Left ventricle myocardium superior (tissue), 1 donor: ENCODE results near the gene SPAG9. TPM values are rescaled to one million over a fixed set of nuclear protein-coding genes. Genes with fewer than 3 reads are reported as not detected.

Experiments
- ATAC-seq: fragments of 200-7000 bp; cut with Tn5 transposase; one replicate; pipeline ENCODE4 v1.9.1; 2020; ENCODE audit warnings: mild to moderate bottlenecking, moderate library complexity
- DNase-seq: peaks from one replicate; pipeline ENCODE4 v3.0.0-alpha.2; 2020
- intact Hi-C: fragments of 100-400 bp; cut with micrococcal nuclease; formaldehyde crosslinking; loops from one replicate; pipeline ENCODE4 v1.11.0; 2022
- total RNA-seq: library from RNA; stranded (reverse); fragmentation: NEBNext Ultra II Directional; extraction: Animal tissue kit (Norgen Biotek cat#: 25700); gene quantifications from one replicate; pipeline ENCODE4 v1.2.1, GENCODE V29; 2021
- donor health status: DM: no; HTN: yes; CAD: no; lungs with severe emphysema.

Gene SPAG9
- total RNA-seq, 1 donor from 2014 or later, result 42.8 TPM

DNA sequence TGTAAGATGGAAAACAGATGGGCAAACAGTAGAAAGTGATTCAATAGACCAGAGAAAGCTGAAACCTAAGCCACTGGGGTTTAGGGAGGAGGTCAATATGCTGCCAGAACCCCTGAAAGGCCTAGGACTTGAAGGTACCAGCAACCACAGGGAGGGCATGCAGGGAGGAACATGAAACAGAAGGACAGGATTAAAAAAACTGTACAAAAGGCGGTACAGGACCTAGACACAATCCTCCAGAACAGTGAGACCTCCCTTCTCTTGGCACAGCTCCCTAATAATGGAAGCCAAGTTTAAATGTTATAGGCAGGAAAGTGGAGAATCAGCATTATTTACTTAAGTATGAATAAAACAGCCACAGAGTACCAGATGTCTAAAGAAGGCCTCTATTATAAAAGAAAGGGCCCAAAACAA, 105.5 kb downstream of the SPAG9 start:
- no peak for ATAC-seq
- intact Hi-C loops, result no loop called here
- DNase-seq, result no peak

GRCh38 chr17:51014129-51014528, 106.5 kb downstream of the SPAG9 start:
- no peak for ATAC-seq
- intact Hi-C loops, result no loop called here
- no peak for DNase-seq

DNA sequence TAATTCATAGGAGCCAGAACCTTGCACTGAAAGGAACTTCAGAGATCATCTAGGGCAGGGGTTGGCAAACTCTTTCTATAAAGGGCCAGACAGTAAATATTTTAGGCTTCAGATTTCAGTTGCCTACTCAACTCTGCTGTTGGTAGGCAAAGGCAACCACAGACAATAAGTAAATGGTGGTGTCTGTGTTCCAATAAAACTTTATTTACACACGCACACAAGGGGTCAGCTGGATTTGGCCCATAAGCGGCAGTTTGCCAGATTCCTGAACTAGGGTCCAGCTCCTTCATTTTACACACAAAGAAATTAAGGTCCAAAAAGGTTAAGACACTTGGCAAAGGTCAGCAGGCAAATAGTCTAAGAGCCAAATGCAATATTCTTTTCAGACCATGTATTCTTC, 107.3 kb downstream of the SPAG9 start:
- intact Hi-C loops, result no loop called here
- no peak for ATAC-seq
- DNase-seq, result no peak

DNA sequence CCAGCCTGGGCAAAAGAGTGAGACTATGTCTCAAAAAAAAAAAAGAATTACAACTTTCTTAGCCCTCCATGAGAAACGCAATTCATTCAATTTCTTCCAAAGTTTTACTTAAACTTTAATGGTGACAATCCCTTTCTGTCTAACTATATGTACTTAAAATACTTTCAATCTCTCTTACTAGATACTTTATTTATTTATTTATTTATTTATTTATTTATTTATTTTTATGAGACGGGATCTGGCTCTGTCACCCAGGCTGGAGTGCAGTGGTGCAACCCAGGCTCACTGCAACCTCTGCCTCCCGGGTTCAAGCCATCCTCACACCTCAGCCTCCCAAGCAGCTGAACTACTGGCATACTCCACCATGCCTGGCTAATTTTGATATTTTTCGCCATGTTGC, 108.1 kb downstream of the SPAG9 start:
- intact Hi-C loops, result no loop called here
- no peak for DNase-seq
- no peak for ATAC-seq

DNA sequence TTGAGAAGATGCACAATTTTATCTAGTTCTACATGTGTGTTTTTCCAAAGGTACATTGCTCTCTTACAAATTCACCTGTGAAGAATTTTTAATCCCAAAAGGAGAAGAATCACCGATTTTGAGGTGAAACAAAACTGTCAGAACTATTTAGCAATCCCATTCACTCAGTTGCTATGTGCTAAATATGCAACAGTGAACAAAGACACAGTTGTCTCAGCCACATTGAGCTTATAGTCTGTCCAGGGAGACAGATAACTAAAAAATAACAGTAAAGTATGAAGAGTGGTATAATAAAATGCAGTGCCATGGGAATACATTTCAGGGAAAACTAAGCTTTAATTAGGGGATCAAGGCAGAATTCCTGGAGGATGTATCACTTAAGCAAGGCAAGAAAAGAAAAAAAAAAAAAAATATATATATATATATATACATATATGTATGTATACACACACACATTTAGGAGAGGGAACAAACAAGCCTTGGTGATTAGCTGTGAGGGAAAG, 110.4 kb downstream of the SPAG9 start:
- no peak for DNase-seq
- intact Hi-C loops, result no loop called here
- ATAC-seq, result no peak

GRCh38 chr17:51006601-51007000, 114.1 kb downstream of the SPAG9 start:
- DNase-seq (no peak), ATAC-seq (no peak)
- intact Hi-C loops, result no loop called here

DNA sequence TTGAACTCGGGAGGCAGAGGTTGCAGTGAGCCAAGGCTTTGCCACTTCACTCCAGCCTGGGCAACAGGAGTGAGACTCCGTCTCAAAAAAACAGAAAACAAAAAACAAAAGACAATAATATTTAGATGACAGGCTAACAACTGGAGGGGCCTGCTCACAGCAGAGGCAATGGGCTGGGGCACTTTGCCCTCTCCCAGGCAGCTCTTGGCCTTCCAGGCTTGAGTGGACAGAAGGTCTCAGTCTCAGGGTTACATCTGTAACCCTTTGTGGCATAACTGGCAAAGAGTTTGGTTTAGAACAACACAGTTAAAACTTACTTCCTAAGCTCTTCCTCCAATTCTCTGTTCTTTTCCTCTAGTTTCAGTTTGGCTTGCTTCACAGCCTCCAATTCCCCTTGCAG, 114.9 kb downstream of the SPAG9 start:
- ATAC-seq (no peak), DNase-seq (no peak)
- intact Hi-C loops, result no loop called here

GRCh38 chr17:51004249-51004648, 116.4 kb downstream of the SPAG9 start:
- intact Hi-C loops, result no loop called here
- DNase-seq (no peak), ATAC-seq (no peak)

DNA sequence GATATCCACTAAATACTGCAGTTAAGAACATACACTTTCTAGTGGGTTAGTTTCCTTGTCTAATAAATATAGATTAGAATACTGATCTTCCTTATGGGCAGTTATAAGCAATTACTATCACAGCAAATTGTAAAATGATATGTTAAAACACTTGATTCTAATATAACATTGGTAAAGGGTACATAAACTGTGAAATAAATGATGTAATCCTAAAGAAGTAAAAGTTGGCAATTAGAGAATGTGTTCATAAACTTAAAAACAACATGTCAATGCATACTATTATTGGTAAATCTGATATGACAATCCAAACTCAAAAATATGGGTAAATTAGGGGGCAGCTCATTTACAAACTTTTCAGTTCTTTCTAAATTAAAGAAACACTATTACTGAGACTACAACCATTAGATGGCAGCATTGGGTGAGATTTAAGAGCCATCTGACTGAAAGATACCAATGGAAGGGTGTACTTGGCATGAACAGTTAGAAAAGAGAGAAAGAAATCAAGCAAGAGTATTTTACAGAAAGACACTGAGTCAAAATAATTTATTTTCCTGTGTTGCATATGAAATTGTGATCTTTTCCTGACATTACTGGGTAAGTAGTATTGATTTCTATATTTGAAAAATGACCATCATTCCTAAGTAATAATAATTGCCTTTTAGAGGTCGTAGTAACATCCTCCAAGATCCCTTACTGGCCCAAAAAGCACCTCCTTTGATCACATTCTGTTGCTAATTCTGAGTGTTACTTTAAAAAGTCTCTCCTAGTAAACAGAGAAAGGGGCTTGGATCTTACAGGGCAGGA, 119.6 kb downstream of the SPAG9 start:
- ATAC-seq (peak; percentile 71), DNase-seq (no peak)
- intact Hi-C loops, result loop anchor here (2.0 kb wide), 1 partner anchor 152 kb away; the partner anchor contains the start of gene NME1

GRCh38 chr17:50995668-50996067, 125.0 kb downstream of the SPAG9 start:
- intact Hi-C loops, result no loop called here

DNA sequence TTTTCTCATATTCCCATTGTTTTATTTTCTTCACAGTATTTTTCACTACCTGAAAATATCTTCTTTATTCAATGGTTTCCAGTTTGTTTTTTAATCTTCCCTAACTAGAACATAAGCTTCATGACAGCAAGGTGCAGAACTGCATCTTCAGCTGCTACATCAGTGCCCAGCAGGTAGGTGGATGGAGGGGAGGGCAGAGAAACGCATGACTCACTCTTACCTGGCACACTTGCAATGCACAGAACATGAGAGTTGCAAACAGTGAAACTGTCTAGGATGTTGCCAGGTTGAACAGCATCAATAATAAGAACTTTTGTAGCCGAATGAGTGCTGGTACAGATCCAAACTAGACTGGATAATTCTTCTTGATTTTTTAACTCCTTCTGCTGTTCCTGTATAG, 127.1 kb downstream of the SPAG9 start:
- intact Hi-C loops, result no loop called here
- ATAC-seq (no peak), DNase-seq (no peak)

More at GRCh38 chr17:50995668-50996067, 125.0 kb downstream of the SPAG9 start:
- DNase-seq, result no peak
- no peak for ATAC-seq

- ATAC-seq, result no peak
- no peak for DNase-seq
- intact Hi-C loops, result no loop called here
Observed at GRCh38 chr17:50989149-50989548, 131.5 kb downstream of the SPAG9 start.

- intact Hi-C loops, result no loop called here
- DNase-seq, result no peak
- ATAC-seq, result no peak
Observed at GRCh38 chr17:50988427-50988826, 132.2 kb downstream of the SPAG9 start.

- DNase-seq, result no peak
- intact Hi-C loops, result no loop called here
- ATAC-seq, result no peak
Observed at GRCh38 chr17:50986989-50987660, 133.5 kb downstream of the SPAG9 start.

GRCh38 chr17:50981279-50981678, 139.4 kb downstream of the SPAG9 start:
- DNase-seq, result no peak
- ATAC-seq, result no peak
- intact Hi-C loops, result no loop called here

- ATAC-seq (no peak), DNase-seq (no peak)
- intact Hi-C loops, result no loop called here
Observed at GRCh38 chr17:50979524-50979927, 141.1 kb downstream of the SPAG9 start.

DNA sequence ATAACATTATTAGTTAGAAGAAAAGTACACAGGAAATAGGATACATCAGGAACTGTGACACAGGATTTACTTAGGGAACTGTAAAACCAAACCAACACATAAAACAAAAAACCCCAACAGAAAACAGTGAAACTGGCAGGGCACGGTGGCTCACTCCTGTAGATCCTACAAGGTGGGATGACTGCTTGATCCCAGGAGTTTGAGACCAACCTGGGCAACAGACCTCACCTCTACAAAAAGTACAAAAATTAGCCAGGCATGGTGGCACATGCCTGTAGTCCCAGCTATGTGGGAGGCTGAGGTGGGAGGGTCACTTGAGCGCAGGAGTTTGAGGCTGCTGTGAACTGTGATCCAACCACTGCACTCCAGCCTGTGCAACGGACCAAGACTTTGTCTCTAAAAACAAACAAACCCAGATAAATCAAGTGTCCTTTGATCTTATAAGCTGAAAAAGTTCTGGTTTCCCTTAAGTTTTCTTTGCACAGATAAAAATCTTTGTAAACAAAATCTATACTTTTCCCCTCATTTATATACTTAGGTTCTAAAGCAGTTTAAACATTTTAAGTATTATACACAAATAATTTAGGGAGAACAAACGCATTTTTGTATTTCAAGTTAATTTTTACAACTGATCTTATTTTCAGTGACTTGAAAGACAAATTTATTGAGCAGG, 143.0 kb downstream of the SPAG9 start:
- intact Hi-C loops, result no loop called here
- ATAC-seq (no peak), DNase-seq (no peak)

GRCh38 chr17:50976951-50977472, 143.7 kb downstream of the SPAG9 start:
- ATAC-seq (no peak), DNase-seq (no peak)
- intact Hi-C loops, result no loop called here

DNA sequence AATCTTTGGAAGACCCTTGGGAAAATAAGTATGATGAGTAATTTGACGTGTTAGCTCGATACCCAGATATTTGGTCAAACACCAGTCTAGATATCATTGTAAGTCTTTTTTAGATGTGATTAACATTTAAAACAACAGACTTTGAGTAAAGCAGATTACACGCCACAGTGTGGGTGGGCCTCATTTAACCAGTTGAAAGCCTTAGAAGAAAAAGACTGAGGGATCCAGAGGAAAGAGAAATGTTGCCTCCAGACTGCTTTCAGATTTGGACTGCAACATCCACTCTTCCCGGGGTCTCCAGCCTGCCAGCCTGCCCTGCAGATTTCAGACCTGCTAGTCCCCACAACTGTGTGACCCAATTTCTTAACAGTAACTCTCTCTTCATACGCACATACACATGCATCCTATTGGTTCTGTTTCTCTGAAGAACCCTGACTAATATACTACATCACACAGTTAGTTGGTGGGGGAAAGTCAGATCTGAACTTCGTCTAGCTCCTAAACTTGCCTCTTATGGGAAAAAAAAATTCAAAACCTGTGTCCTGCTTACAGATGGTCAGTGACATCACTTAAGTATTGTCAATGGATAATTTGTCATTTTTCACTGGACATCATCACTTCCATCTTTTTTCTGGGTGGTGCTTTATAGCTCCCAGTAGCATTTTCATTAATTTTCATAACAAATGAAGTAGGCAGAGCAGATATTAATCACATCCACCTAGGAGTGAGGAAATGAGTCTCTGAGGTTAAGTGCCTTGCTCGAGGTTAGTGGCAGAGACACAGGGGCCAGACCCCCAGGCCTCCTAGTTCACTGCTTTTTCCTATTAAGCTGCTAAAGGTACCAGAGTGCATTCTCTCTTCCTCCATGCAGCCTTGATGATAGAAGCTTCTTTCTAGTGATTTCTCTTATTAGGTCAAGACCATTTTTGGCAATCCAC, 146.8 kb downstream of the SPAG9 start:
- intact Hi-C loops, result no loop called here
- DNase-seq (no peak), ATAC-seq (no peak)
